Suprapubic skin (tissue), 4 donors: ENCODE data around the gene RNF182. TPM values are rescaled to one million over a fixed set of nuclear protein-coding genes. Genes with fewer than 3 reads are reported as not detected.

Experiments
- DNase-seq, 2 donors: peaks; one replicate each; pipeline ENCODE4 v3.0.0-alpha.2; 2019; ENCODE audit warnings: low spot score in 2 of 2
- H3K27ac ChIP-seq: fragments of 200-600 bp; sonication (generic); one replicate; pipeline ENCODE4 v1.5.1; 2019
- H3K27me3 ChIP-seq: fragments of 200-600 bp; sonication (generic); one replicate; pipeline ENCODE4 v1.5.1; 2019
- H3K36me3 ChIP-seq: fragments of 200-600 bp; sonication (generic); one replicate; pipeline ENCODE4 v1.5.1; 2019
- H3K4me1 ChIP-seq: fragments of 200-600 bp; sonication (generic); one replicate; pipeline ENCODE4 v1.5.1; 2019
- H3K4me3 ChIP-seq: fragments of 200-600 bp; sonication (generic); one replicate; pipeline ENCODE4 v1.5.1; 2019; ENCODE audit warnings: mild to moderate bottlenecking
- H3K9me3 ChIP-seq: fragments of 200-600 bp; sonication (generic); one replicate; pipeline ENCODE4 v1.5.1; 2019
- EP300 ChIP-seq: sonication (generic); formaldehyde crosslinking; IDR thresholded peaks from one replicate; pipeline ENCODE4 v1.6.1; 2017; ENCODE audit warnings: antibody characterized with exemption
- POLR2A ChIP-seq, 2 donors: fragments of 450-650 bp; IDR thresholded peaks; one replicate each; pipeline ENCODE4 v1.6.1; 2017; ENCODE audit warnings: antibody characterized with exemption in 2 of 2, mild to moderate bottlenecking in 2 of 2, moderate library complexity in 2 of 2
- POLR2AphosphoS5 ChIP-seq, 3 donors: sonication (generic); formaldehyde crosslinking; IDR thresholded peaks; one replicate each; pipeline ENCODE4 v1.6.1; 2017; ENCODE audit warnings: antibody characterized with exemption in 3 of 3
- WGBS: methylation state at CpG from one replicate; pipeline ENCODE4 v1.1.5; 2018; 5-methylcytosine and 5-hydroxymethylcytosine counted together
- total RNA-seq, 4 donors: library from RNA; depleted of rRNA; stranded (reverse); fragments of >200 nt; gene quantifications; one replicate each; pipeline ENCODE4 v1.1.0, GENCODE V29; 2016
- TF ChIP-seq, protein P1 (sequence below), 2 donors: fragments of 200-600 bp in 1 of 2; fragments of 450-650 bp in 1 of 2; sonication (generic) in 1 of 2; IDR thresholded peaks; one replicate each; pipeline ENCODE4 v1.5.1; 2016 to 2019; ENCODE audit warnings: antibody characterized with exemption in 2 of 2, mild to moderate bottlenecking in 1 of 2, moderate library complexity in 1 of 2

The RNF182 gene
- total RNA-seq, 4 donors from 2014 or later, result 0.11 to 1.0 (median 0.83) TPM

DNA sequence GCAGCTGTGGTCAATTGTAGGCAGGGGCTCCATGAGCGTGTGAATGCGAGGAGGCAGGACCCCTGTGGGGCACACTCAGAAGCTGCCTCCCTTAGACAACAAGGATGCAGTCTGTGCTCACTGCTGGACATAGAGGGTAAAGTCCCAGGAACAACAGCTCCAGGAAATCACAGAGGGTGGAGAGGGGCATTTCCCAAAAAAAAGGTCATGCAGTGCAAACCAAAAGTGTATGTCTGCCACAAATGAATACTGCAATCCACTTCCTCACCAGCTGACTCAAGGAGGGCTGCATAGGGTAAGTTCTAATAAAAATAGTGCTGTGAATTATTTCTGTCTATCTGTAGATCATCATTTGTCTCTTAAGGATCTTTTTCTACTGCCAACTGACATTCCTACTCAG is 95.8 kb downstream of the RNF182 start:
- no peak for TF ChIP-seq POLR2AphosphoS5 (IDR thresholded peaks at IDR 0.05)
- TF ChIP-seq, protein P1, sequence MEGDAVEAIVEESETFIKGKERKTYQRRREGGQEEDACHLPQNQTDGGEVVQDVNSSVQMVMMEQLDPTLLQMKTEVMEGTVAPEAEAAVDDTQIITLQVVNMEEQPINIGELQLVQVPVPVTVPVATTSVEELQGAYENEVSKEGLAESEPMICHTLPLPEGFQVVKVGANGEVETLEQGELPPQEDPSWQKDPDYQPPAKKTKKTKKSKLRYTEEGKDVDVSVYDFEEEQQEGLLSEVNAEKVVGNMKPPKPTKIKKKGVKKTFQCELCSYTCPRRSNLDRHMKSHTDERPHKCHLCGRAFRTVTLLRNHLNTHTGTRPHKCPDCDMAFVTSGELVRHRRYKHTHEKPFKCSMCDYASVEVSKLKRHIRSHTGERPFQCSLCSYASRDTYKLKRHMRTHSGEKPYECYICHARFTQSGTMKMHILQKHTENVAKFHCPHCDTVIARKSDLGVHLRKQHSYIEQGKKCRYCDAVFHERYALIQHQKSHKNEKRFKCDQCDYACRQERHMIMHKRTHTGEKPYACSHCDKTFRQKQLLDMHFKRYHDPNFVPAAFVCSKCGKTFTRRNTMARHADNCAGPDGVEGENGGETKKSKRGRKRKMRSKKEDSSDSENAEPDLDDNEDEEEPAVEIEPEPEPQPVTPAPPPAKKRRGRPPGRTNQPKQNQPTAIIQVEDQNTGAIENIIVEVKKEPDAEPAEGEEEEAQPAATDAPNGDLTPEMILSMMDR (IDR thresholded peaks at IDR 0.05), result no peak
- no peak for TF ChIP-seq EP300
- TF ChIP-seq POLR2A (IDR thresholded peaks at IDR 0.05), result no peak
- no peaks in the 10 kb centered on the region for H3K9me3 ChIP-seq
- no peak overlapping the region for H3K4me3 ChIP-seq
- H3K36me3 ChIP-seq, result no peaks in the 10 kb centered on the region
- 93% methylated on average over 2 of the region's 2 CpGs for WGBS
- DNase-seq, result no peak
- H3K4me1 ChIP-seq, result no peaks in the 10 kb centered on the region
- no peaks in the 10 kb centered on the region for H3K27me3 ChIP-seq
- no peak overlapping the region for H3K27ac ChIP-seq

DNA sequence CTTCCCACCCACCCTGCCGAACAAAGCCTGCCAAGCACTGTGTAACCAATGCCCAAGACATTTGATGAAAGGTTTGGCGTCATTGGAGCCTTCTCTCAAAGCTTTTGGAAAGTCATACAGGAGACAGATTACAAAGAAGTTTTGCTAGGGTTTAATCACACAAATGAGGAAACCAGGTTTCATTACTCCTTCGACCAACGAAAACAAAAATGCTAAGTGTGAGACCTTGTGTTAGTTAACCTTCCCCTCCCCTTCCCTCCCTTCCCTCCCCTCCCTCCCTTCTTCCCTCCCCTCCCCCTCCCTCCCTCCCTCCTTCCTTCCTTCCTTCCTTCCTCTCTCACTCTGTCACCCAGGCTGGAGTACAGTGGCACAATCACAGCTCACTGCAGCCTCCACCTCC is 96.7 kb downstream of the RNF182 start:
- Histone ChIP-seq H3K4me3 (no peak overlapping the region), H3K4me1 (no peaks in the 10 kb centered on the region), H3K36me3 (no peaks in the 10 kb centered on the region), H3K27ac (no peak overlapping the region), H3K27me3 (no peaks in the 10 kb centered on the region), H3K9me3 (no peaks in the 10 kb centered on the region)
- no peak for DNase-seq
- TF ChIP-seq, protein P1 (IDR thresholded peaks at IDR 0.05), result no peak
- no peak for TF ChIP-seq POLR2AphosphoS5 (IDR thresholded peaks at IDR 0.05)
- TF ChIP-seq POLR2A (IDR thresholded peaks at IDR 0.05), result no peak
- TF ChIP-seq EP300, result no peak
- 80% methylated on average over 4 of the region's 4 CpGs for WGBS

DNA sequence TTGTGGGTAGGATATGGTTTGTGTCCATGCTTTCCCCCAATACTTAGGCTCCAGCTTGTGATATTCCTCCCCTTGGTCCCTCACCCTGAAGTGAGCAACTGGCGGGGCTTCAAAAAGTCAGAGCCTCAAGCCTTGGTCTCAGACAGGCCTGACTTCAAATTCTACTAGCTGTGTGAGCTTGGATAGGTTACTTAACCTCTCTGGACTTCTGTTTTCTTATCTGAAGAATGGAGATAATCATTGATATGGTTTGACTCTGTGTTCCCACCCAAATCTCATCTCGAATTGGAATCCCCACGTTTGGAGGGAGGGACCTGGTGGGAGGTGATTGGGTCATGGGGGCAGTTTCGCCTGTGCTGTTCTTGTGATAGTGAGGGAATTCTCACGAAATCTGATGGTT is 97.9 kb downstream of the RNF182 start:
- TF ChIP-seq POLR2A (IDR thresholded peaks at IDR 0.05), result no peak
- TF ChIP-seq EP300, result no peak
- TF ChIP-seq, protein P1 (IDR thresholded peaks at IDR 0.05), result no peak
- no peak for TF ChIP-seq POLR2AphosphoS5 (IDR thresholded peaks at IDR 0.05)
- 85% methylated on average over 5 of the region's 5 CpGs for WGBS
- Histone ChIP-seq H3K9me3 (no peaks in the 10 kb centered on the region), H3K27ac (no peak overlapping the region), H3K27me3 (no peaks in the 10 kb centered on the region), H3K4me3 (no peak overlapping the region), H3K36me3 (no peaks in the 10 kb centered on the region), H3K4me1 (no peaks in the 10 kb centered on the region)
- no peak for DNase-seq

DNA sequence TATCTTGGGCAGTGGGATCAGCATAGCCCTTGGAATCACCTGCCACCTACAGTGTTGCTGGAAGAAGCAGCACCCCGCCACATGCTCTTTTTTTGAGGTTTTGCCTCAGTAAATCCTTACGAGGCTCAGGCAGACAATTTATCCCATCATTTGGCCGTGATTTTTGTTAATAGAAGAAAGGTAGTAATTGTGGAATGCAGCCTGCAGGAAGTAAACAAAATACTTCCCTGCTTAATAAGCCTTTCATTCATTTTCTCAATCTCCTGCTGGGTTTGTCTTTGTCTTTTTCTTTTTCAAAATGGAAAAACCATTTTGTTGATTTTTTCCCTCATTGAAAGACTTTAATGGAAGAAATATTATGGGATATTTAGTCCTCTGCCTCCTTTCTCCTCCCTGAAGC is 99.1 kb downstream of the RNF182 start:
- Histone ChIP-seq H3K36me3 (no peaks in the 10 kb centered on the region), H3K27me3 (no peaks in the 10 kb centered on the region), H3K27ac (no peak overlapping the region), H3K4me1 (no peaks in the 10 kb centered on the region), H3K4me3 (no peak overlapping the region), H3K9me3 (no peaks in the 10 kb centered on the region)
- no peak for DNase-seq
- WGBS, result 70% methylated on average over 3 of the region's 3 CpGs
- TF ChIP-seq, protein P1 (IDR thresholded peaks at IDR 0.05), result no peak
- TF ChIP-seq EP300 (no peak), POLR2AphosphoS5 (IDR thresholded peaks at IDR 0.05) (no peak), POLR2A (IDR thresholded peaks at IDR 0.05) (no peak)

DNA sequence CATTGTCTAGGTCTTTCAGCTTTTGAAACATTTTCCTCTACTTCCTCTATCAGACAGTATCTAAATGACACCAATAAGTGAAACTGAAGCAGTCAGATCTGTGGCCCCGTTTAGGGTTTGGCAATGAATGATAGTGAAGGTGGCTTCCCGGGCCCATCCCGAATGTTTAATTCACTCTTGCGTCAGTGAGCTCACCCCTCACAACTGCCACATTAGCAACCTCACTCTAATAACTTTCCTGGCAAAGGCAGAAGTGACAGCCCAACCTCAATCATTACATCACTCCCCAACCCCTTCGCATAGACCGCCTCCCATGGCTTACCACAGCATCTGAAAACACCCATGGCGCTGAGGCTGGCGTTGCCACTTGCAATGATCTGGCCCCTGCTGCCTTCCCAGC is 100.4 kb downstream of the RNF182 start:
- H3K9me3 ChIP-seq, result no peaks in the 10 kb centered on the region
- TF ChIP-seq, protein P1 (IDR thresholded peaks at IDR 0.05), result no peak
- no peak for TF ChIP-seq EP300
- no peak for TF ChIP-seq POLR2AphosphoS5 (IDR thresholded peaks at IDR 0.05)
- no peak for TF ChIP-seq POLR2A (IDR thresholded peaks at IDR 0.05)
- WGBS, result 81% methylated on average over 8 of the region's 8 CpGs
- H3K4me1 ChIP-seq, result no peaks in the 10 kb centered on the region
- H3K4me3 ChIP-seq, result no peak overlapping the region
- no peaks in the 10 kb centered on the region for H3K27me3 ChIP-seq
- no peaks in the 10 kb centered on the region for H3K36me3 ChIP-seq
- no peak overlapping the region for H3K27ac ChIP-seq
- no peak for DNase-seq
